Osteocyte (in vitro differentiated cells): Measurements from ENCODE around the gene ZBED1. TPM values are rescaled to one million over a fixed set of nuclear protein-coding genes. Genes with fewer than 3 reads are reported as not detected.

Experiments
- DNase-seq: peaks from one replicate; pipeline ENCODE4 v3.0.0; 2021; ENCODE audit warnings: mixed read lengths; ENCODE audit not compliant: unreplicated experiment; ENCODE audit errors: extremely low spot score
- H3K27ac Mint-ChIP-seq: one replicate; pipeline ENCODE4 v1.8.0; 2021; ENCODE audit warnings: mild to moderate bottlenecking, mixed read lengths; ENCODE audit not compliant: unreplicated experiment
- H3K27me3 Mint-ChIP-seq: one replicate; pipeline ENCODE4 v1.8.0; 2021; ENCODE audit warnings: mixed read lengths; ENCODE audit not compliant: unreplicated experiment
- H3K36me3 Mint-ChIP-seq: one replicate; pipeline ENCODE4 v1.8.0; 2021; ENCODE audit warnings: mixed read lengths; ENCODE audit not compliant: unreplicated experiment
- H3K4me1 Mint-ChIP-seq: one replicate; pipeline ENCODE4 v1.8.0; 2021; ENCODE audit warnings: mixed read lengths; ENCODE audit not compliant: unreplicated experiment
- H3K4me3 Mint-ChIP-seq: one replicate; pipeline ENCODE4 v1.8.0; 2021; ENCODE audit warnings: mild to moderate bottlenecking, moderate library complexity, mixed read lengths; ENCODE audit not compliant: unreplicated experiment
- H3K9me3 Mint-ChIP-seq: one replicate; pipeline ENCODE4 v1.8.0; 2021; ENCODE audit warnings: mixed read lengths; ENCODE audit not compliant: unreplicated experiment
- CTCF ChIP-seq: fragments of 200-600 bp; sonication (generic); IDR thresholded peaks from 2 replicates; pipeline ENCODE4 v1.5.0; 2021; ENCODE audit warnings: antibody characterized with exemption, mild to moderate bottlenecking, moderate library complexity
- total RNA-seq: library from RNA; stranded (reverse); gene quantifications from 2 replicates; pipeline ENCODE4 v1.2.1, GENCODE V29; 2021

The ZBED1 gene
- total RNA-seq, 1 donor from 2014 or later, result 56.4 TPM

- peak overlapping the region; percentile 85 for H3K27ac Mint-ChIP-seq
- H3K4me3 Mint-ChIP-seq, result peak overlapping the region; percentile 78
- H3K27me3 Mint-ChIP-seq, result no peaks in the 10 kb centered on the region
- H3K4me1 Mint-ChIP-seq, result peaks cover 28% of the 10 kb centered on the region
- TF ChIP-seq CTCF, result no peak
- DNase-seq, result no peak
- no peaks in the 10 kb centered on the region for H3K9me3 Mint-ChIP-seq
- H3K36me3 Mint-ChIP-seq, result peaks cover 3% of the 10 kb centered on the region
These were observed 2.6 kb downstream of the ZBED1 start for GRCh38 chrX:2497961-2498780.

GRCh38 chrX:2495595-2495994, 5.2 kb downstream of the ZBED1 start:
- Mint-ChIP-seq H3K27ac (no peak overlapping the region), H3K27me3 (no peaks in the 10 kb centered on the region), H3K4me3 (no peak overlapping the region), H3K36me3 (peaks cover 14% of the 10 kb centered on the region), H3K4me1 (peaks cover 28% of the 10 kb centered on the region), H3K9me3 (no peaks in the 10 kb centered on the region)
- DNase-seq, result no peak
- no peak for TF ChIP-seq CTCF

GRCh38 chrX:2492531-2493218, 8.1 kb downstream of the ZBED1 start:
- H3K4me1 Mint-ChIP-seq, result peaks cover 12% of the 10 kb centered on the region
- H3K27me3 Mint-ChIP-seq, result no peaks in the 10 kb centered on the region
- no peaks in the 10 kb centered on the region for H3K9me3 Mint-ChIP-seq
- no peak for TF ChIP-seq CTCF
- no peak overlapping the region for H3K4me3 Mint-ChIP-seq
- H3K36me3 Mint-ChIP-seq, result peaks cover 30% of the 10 kb centered on the region
- no peak overlapping the region for H3K27ac Mint-ChIP-seq
- no peak for DNase-seq

GRCh38 chrX:2490634-2491033, 10.1 kb downstream of the ZBED1 start:
- Mint-ChIP-seq H3K27ac (no peak overlapping the region), H3K36me3 (peaks cover 41% of the 10 kb centered on the region), H3K4me1 (peaks cover 15% of the 10 kb centered on the region), H3K4me3 (no peak overlapping the region), H3K27me3 (no peaks in the 10 kb centered on the region), H3K9me3 (no peaks in the 10 kb centered on the region)
- no peak for DNase-seq
- no peak for TF ChIP-seq CTCF
